Kidney glomerular epithelial cell (primary cell): ENCODE measurements around the gene GDPD3.
A peak's percentile ranks its signal among the peaks of the same experiment; 100 is the strongest.

Source experiments
- DNase-seq: peaks from one replicate; lab custom pipeline; 2025; lab: John Stamatoyannopoulos, UW

The GDPD3 gene

DNA sequence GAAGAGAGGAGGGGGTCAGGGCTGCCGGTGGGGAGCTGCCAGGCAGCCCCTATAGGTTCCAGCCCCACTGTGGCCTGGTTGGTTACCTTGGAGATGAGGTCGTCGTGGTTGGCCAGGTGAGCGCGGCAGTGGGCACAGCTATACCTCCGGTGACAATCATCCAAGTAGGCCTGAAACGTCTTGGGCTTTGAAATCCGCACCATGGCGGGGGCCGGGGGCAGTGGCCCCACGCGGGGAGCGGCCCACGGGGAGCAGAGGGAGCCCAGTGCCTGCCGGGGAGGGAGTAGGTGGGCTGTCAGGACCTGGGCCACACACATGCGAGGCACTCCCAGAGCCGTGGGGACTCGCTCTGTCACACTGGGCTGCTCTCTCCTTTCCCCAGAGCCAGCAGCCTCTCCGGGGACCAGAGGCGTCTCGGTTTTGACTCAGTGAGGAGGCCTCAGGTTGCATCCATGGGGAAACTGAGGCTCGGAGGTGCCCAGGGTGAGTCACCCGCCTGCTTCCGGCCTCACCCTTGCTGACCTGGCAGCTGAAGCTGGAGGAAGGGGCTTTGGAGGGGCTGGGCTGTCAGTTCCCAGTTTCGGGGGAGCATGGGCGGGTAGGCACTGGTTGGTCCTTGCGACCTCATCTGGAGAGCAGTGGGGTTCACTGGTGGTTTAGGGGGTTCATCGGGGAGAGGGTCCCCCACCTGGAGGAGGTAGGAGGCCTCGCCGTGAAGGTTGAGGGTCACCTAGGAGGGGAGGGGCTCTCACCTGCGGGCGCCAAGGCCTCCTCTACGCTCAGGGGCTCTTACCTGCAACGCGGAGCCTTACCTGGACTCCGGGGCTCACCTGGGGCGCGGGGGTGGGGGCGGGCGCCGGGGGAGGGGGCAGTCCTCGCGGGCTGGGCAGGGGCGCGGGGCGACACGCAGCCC is 17.9 kb downstream of the GDPD3 start:
- DNase-seq = no peak

DNA sequence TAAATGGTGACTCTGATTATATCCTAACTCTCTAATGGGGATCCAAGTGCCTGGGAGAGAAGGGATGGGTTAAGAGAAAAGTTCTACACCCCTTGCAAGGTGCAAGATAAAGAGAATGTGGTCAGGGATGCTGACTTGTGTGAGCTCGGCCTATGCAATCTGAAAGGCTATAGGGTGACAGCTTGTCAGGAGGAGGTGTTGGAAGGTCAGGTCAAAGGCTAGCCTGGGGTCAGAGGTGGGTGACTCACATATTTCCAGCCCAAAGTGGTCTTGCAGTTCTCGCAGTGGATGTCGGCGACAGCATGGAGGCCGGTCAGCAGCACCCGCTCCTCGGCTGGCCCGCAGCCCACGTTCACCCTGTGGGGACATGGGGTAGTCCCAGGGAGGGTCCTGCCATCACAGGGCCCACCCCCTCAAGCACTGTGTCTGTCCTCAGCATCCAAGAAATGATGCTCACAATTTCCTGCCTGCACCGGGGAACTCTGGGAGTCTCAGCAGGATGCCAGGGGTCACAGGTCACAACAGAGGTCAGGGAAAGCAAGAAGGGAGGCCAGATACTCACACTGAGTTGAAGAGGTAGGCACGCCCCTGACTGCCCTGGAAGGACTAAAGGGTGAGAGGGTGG is 18.7 kb downstream of the GDPD3 start:
- DNase-seq = no peak

DNA sequence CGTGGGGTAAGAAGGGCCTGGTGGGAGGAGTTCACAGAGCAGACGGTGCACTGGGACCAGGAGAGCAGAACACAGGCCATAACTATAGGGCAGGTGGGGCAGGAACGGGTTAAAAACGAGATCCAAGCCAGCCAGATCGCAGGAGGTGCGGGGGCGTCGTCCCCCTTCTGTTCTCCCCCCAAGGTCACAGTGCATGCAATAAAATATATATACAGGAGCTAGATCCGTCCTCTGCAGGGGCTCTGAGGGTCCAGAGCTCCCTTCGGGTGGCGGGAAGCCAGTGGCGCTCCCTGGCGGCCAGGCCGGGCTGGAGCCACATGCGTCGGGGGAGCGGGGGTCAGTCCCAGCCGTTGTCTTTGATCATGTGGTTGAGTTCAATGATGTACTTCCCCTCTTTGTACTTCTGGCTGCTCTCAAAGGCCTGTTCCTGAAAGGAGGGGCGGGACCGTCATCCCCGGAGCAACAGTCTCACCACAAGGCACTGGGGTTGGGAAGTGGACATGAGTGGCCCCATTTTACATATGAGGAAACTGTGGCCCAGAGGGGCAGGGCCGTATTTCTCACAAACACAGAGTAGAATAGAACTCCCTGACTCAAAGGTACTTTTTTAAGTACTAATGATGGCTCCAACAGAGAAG is 20.8 kb downstream of the GDPD3 start:
- no peak for DNase-seq

DNA sequence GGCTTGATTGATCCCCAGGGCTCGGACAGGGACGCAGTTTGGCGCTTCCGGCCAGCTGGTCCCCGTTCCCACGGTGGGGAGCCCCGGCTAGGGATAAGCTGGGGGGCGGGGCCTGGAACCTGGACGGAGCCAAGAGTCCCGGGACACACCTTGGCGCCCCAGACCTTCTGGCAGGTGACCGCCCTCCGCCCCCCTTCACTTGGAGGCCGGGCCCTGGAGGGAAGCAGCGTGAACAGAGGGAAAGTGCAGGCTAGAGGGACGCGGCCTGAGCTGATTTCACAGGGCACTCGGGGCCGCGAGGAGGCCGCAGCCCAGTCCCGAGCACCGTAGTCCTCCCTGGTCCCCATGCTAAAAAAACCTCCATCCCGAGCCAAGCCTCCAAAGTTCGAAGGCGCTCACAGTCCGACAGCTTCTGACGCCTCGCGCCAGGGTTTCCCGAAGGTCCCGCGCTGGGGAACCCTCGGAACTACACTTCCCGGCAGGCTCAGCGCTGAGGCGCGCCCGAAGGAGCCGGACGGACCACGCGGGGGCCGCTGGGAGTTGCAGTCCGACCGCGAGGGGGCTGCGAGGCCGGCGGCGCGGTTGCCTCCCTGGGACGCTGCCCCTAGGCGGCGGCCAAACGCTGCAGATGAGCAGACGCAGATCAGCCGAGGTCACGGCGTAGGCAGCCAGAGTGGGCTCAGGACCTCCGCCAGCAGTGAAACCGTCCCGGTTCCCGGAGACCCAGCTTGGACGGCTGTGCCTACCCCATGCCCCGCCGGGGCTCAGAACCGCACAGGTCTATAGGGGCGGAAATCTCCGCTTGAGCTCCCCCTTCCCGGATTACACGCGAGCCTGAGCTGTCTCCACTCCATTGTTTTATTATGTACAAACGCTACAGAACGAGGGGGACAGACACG is 21.6 kb downstream of the GDPD3 start, which contains the start of gene TBX6:
Gene TBX6 (minus strand): TSS at position 451 of the 899 bp plus-strand sequence. CDS start 731 bp downstream, outside the sequence.
- DNase-seq = peak; percentile 79

DNA sequence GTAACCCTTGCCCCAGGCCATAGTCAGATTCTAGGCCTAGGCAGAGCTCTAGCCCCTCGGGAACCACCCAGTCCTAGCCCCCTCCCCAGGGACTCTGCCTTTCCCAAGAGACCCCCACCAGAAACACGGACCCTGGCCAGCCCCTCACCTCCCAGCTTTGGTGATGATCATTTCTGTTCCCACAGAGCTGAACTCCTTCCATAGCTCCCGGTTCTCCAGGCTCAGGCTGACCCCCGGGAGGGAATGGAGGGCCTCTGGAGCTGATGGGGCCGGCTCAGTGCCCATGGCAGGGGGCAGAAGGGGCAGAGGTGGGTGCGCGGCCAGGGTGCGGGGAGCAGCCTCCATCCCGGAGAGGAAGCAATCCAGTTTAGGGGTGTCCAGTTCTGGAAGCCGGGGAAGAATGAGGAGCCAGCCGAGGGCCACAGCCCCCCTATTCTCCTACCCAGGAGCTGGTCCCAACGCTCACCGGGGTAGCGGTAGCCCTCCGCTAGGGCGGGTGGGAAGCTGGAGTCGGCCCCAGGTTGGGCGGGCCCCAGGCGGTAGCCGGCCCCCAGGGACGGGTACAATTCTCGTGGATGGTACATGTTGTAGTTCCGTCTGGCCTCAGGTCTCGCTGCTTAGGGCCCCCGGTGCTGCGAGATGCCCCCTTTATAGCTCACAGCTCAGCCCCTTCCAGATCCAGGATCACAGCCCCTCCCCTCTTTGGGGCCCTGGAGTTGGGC is 22.6 kb downstream of the GDPD3 start:
- DNase-seq = no peak

DNA sequence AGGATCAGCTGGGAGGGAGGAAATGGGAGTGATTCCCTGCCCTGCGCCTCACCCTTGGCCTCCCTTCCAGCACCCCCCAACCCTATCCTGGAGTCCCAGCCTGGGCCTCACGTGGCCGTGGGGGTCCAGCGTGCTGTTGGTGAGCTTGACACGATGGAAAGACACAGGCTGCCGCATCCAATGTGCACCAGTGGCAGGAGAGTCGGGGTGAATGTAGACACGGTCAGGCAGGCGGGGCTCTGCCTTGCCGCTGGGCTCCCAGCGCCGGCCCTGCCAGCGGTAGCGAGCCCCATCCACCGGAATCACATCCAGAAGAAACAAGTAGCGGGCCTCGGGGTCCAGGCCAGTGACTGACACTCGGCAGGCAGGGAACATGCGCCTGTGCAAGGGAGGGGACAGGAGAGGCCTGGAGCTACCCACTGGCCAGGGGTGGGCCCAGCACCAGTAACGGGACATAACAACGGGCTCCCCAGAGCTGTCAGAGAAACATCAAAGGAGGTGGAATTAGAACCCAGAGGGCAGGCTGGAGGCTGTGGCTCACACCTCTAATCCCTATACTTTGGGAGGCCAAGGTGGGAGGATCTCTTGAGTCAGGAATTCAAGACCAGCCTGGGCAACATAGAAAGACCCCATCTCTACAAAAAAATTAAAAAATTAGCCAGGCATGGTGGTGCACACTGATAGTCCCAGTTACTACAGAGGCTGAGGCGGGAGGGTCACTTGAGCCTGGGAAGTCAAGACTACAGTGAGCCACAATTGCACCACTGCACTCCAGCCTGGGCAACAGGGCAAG is 24.3 kb downstream of the GDPD3 start:
- no peak for DNase-seq

DNA sequence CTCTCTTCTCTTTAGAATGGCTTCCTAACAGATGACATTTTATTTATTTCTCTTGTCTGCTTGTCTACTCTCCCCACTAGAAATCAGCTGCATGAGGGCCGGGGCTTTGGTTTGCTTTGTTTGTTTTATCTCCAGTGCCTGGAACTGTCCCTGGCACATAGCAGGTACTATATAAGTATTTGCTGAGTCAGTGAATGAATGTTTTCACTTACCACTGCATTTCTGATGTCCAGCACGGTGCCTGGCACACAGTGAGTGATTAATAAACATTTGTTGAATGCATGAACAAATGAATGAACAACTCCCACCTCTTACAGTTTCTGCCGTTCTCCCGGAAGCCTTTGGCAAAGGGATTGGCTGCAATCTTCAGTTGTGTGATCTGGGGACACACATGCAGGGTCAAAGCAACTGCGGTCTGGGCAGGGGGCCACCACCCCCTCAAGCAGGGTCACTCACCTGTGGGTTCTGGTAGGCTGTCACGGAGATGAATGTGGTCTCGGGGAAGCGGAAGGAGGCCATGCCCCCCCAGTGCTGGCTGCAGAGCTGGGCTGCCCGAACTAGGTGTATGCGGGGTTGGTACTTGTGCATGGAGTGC is 25.0 kb downstream of the GDPD3 start:
- DNase-seq = no peak

DNA sequence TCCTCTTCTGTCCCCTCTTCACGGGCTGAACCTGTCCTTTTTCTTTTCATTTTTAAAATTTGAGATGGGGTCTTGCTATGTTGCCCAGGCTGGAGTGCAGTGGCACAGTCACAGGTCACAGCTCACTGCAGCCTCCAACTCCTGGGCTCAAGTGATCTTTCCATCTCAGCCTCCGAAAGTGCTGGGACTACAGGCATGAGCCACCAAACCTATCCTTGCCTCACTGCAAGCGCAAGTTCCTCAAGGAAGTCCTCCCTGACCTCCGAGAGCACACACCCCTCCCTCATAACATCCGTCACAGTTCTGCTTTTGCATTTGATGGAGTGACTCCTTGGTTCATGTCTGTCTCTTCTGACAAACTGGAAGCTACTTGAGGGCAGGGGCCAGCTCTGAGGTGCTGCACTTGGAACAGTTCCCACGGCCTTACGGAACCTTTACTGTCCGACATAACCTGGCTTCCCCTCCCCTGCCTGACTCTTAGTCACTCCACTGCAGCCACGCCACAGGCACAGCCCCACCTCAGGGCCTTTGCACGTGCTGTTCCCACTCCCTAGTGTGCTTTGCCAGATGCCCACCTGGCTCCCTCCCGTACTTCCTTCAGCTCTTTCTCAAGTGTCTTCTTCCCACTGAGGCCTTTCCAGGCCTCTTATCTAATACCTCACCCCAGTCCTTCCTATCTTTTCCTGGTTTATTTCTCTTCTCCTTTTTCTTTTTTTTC is 26.0 kb downstream of the GDPD3 start:
- no peak for DNase-seq

DNA sequence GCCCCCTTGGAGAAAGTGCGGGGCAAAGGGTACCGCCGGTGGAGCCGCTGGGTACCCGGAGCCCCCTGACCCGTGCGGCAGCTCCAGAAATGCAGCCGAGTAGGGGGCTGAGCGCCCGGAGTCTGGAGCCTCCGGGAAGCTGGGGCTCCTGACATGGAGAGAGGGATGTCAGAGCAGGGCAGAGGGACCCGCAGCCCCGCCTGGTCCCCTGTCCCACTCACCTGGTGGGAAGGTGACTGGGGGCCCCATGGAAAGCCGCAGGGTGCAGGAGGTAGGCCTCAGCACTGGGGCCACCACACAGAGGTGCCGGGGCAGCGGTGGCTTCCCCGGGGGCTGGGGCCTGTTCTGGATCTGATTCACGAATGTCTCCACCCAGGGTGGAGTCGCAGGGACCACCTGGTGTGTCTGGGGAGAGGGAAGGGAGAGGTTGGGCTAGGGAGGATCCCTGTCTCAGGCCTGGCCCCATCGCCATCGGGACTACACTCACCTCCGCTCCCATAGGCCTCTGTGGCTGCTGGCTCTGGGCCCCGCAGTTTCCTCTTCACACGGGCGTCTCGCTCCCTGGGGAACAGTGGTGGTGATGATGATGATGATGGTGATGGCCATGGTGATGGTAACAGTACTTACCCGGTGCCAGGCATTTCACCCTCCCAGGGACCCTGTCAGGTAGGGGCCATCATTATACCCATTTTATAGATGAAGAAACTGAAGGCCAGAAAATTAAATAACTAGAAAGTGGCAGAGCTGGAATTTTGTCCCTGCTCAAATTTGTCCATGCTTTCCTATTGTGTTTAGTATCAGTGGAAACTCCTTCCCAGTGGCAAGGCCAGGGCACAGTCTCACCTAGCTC is 26.8 kb downstream of the GDPD3 start:
- no peak for DNase-seq

DNA sequence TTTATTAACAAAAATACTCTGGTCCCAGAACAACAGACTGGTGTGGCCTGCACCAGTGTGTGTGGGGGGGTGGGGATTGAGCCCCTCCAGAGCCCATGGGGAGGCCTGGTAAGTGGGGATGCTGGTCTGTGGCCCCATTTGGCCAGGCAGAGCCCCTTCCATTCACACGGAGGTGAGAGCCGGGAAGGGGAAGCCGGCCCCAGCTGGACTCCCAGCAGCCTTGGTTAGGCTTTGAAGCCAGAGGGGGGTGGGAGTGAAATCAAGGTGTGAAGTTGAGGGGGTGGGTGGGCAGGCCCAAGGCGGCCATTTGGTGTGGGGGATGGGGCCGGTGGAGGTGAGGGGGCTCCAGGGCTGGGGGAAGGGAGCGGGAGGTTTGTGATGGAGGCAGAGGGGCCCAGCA is 27.5 kb downstream of the GDPD3 start:
- no peak for DNase-seq

DNA sequence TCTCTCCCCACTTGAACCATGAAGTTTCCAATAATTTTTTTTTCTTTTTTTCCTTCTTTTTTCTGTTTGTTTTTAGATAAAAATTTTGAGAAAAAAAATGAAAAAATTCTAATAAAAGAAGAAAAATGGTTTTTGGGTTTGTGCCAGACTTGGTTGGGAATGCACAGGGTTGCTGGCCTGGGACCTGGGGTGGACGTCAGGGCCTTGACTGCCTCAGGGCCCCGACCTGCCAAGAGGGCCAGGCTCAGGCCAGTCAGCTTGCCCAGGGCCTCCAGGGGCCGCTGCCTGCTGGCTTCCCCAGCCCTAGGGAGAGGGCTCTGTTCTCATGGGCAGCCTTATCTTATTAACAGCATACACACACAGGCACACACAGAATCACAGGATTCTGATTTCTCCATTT is 28.1 kb downstream of the GDPD3 start:
- DNase-seq = no peak

DNA sequence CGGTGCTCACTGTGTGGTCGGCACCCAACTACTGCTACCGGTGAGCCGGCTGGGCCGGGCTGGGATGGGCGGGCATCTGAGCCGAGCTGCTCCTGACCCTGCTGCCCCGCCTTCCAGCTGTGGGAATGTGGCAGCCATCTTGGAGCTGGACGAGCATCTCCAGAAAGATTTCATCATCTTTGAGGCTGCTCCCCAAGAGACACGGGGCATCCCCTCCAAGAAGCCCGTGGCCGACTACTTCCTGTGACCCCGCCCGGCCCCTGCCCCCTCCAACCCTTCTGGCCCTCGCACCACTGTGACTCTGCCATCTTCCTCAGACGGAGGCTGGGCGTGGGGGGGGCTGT is 28.5 kb downstream of the GDPD3 start:
- DNase-seq = no peak

DNA sequence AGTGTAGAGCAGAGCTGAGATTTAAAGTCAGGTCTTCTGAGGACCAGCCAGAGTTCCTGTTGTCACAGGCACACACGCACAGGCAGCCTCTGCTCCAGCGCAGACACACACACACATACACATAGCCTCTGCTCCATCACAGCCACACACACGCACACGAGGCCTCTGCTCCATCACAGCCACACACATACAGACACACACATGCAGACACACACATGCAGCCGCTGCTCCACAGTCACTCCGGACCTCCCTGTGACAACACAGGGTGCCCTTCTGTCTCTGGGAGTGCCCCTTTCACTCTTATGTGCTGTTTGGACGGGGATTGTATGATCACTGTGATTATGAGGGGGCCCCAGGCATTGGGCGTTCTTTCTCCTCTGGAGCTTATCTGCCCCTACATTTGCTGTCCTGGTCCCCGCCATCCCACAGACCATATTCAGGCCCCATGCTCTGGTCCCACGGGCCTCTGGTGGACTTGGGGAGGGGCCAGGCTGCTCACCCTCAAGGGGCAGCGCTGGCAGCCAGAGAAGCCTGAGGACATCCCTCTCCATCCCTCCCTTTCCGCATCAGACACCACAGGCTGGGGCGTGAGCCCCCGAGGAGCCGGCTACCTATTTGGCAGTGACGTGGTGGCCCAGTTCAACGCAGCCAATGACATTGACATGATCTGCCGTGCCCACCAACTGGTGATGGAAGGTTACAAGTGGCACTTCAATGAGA is 29.1 kb downstream of the GDPD3 start:
- no peak for DNase-seq

DNA sequence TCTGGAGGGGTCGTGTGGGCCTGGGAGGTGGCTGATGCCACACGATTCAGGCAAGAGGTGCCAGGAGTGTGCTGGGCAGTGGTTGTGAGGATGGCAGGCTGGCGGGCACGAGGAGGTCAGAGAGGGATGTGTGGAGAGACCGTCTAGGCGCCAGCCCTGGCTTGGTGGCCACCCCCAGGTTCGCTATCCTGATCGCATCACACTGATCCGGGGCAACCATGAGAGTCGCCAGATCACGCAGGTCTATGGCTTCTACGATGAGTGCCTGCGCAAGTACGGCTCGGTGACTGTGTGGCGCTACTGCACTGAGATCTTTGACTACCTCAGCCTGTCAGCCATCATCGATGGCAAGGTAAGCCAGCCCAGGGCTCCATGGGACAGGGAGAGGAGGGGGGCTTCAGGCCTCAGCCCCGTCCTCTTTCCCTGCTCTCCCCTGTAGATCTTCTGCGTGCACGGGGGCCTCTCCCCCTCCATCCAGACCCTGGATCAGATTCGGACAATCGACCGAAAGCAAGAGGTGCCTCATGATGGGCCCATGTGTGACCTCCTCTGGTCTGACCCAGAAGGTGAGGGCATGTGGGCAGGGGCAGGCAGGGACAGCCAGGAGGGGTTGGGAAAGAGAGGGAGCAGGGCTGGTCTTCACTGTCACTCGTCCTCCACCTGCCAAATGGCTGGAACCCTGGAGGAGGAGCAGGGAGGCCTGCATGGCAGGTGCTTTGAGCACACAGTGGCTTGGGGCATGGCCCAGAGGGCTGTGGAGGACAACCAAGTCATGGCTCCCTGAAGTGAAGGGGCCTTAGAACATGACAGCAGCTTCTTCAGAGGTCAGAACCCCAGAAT is 29.9 kb downstream of the GDPD3 start:
- no peak for DNase-seq

DNA sequence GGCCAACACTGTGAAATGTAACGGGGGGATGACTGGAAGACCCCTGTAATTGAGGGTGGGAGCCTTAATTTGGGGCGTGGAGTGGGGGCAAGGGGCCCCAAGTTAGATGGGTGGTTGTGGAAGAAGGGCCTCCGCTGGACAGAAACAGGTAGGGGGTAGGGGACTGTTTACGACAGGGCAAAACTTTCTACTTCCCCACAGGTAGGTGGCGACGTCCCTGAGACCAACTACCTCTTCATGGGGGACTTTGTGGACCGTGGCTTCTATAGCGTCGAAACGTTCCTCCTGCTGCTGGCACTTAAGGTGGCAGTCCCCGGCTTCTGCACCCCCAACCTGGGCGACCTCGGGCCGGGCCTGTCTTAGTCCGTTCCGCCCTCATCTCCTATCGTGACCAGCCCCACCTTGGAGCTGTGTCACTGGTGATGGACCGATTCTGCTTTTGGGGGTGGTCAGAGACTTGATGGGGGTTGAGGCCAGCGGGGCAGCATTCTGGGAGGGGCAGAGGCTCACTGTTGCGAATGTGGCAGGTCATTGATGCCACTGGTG is 30.7 kb downstream of the GDPD3 start:
- DNase-seq = no peak

DNA sequence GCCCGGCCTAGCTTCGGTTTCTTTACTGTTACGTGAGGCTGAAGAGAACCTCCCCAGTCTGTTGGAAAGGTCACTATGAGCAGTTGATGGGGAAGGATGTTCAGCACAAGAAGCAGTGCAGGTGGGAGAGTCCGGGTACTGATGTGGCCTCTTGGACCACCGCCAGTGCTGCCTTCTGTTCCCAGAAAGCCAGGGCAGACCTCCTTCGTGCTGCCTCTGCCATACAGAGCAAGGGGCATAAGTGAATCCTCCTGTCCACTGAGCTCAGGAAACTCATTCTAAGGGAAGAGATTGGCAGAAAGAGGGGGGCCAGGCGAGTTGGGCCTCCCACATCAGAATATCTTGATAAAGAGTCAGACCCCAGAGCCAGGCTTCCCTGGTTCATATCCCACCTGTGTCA is 33.9 kb downstream of the GDPD3 start:
- no peak for DNase-seq

DNA sequence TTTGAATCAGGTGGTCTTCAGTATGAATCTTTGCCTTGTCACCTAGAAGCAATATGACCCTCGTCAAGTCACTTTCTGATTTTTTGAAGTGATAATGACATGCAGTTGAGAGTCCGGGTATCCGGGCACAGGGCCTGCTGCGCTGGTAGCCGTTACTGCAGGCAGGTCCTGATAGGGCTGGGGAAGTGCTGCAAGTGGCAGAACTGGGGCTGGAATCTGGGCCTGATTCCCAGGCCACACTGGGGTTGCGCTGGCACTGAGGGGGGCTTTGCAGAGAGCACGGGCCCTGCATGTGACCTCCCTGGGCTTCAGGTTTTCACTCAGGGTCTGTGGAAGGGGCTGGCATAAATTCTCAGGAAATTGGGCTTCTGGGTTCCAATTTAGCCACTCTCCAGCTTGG is 34.6 kb downstream of the GDPD3 start:
- no peak for DNase-seq
